ENCODE data around the gene RNF144A.

RNF144A gene

DNA sequence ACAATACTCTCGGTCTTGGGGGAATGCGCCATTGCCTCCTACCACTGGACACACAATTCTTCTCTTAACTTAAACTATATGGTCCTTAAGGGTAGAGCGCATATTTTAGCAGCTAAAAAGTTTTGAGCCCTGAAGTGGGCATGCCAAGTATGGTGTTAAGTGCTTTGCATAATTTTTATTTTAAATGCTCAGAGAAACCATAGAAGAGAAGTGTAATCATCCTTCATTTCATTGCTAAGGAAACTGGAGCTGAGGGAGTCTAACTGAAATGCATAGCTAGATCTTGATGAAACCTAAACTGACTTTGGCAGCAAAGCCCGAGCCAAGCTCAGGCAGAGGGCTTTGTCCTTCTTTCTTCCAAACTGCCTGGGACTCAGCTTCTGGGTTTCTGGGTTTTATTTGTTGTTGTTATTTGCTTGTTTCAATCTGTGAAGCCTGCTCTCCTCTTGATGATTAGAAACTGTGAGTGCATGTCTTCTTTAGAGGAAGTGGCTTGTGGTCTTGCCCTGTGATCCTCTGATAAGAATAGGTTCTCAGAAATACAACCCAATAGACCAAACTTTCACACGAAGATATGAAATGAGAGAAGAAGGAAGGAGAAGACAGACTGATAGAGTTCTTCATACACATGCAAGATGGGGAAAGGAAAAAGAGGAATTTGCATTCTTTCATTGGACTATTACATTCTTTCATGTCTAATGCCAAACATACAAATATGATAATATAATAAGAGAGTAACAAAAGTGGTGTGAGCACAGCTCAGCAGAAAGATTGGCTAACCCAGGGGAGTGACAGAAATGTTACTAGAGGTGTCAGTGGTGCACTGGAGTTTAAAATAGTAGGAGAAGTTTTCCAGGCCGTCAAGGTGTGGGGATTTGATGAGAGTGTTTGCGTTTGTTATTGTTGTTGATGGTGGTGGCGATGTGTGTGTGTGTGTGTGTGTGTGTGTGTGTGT lies 7.5 kb upstream of the RNF144A start:
- no peak for DNase-seq

DNA sequence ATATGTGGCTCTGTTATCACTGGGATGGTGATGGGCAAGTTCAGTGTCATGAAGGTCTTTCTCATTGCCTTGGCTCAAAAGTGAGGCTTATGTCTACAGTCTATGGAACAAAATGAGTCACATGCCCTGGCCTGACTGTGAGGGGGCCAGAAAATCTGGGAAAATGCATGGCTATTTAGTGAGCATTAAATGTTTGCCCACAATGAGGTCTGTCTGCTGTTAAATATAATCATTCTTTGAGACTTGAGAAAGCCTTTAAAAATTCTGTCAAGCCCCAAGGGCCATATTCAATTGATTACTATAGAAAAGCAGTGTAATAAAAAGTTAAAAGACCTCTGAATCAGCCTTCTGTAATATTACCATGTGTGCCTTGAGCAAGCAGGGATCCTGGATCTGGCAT lies 5.5 kb upstream of the RNF144A start:
- DNase-seq, result no peak

DNA sequence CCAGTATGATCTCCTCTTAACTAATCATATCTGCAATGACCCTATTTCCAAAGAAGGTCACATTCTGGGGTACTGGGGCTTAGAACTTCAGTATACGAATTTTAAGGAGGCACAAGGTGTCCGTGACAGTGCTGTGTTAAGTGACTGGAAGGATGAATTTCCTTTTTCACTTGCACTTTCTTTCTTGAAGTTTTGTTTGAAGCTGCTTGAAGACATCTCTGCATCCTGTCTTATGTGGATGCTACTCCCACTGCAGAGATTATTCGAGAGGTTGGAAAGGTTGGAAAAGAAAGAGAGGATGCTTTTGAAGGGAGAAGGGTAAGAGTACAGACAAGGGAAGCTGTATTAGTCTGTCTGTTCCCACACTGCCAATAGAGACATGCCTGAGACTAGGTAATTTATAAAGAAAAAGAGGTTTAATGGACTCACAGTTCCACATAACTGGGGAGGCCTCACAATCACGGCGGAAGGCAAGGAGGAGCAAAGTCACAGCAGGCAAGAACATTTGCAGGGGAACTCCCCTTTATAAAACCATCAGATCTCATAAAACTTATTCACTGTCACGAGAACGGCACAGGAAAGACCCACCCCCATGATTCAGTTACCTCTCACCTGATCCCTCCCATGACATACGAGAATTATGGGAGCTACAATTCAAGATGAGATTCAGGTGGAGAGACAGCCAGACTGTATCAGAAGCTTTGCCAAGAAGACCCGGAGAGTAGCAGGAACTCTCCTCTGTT lies 3.6 kb upstream of the RNF144A start:
- DNase-seq, result no peak

DNA sequence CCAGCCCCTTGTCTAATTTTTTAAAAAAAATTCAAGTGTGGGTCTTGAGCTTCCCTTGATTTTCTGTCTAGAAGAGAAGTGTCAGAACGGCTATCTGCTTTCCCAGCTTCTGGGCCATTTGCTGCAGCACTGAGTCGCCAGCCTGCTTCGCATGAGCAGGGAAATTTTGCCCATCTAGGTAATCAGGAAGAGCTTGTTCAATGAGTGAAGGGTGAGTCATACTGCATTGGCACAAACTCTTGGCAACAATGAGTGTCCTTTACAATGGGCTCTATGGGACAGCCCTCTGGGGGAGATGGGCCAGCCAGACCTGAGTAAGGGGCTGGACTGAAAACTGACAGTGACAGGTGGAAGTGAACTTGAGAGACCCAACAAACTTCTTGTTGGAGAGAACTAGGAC lies 2.4 kb upstream of the RNF144A start:
- DNase-seq, result no peak

DNA sequence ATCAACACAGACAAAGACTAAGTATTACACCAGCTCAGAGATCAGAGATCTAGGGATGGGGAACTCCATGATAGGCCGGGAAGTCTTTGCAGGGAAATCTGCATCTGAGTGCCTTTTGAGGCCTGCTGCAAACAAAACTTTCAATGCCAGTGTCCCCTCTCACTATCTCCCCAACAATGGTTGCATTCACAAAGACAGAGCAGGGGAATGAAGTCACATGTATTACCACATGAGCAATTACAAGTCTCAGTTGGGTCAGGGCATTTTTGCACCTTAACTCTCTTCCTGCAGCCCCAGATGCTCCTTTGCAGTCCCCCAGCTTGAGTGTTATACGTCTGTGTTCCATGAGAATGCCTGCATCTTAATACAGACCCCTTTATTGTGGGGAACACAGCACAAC lies 1.8 kb upstream of the RNF144A start:
- no peak for DNase-seq

DNA sequence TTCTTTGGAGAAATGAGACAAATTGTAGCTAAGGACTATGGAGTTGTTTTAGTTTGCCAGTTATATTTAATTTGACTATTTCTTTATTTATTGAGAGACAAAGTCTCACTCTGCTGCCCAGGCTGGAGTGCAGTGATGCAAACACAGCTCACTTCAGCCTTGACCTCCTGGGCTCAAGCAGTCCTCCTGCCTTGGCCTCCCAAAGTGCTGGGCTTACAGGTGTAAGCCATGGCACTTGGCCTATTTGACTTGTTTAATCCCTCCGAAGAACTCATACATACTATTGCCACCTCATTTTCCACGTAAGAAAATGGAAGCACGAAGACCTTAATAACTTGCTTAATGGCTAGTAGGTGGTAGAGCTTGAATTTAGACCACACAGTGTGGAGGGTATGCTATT lies 988 bp upstream of the RNF144A start:
- no peak for DNase-seq

DNA sequence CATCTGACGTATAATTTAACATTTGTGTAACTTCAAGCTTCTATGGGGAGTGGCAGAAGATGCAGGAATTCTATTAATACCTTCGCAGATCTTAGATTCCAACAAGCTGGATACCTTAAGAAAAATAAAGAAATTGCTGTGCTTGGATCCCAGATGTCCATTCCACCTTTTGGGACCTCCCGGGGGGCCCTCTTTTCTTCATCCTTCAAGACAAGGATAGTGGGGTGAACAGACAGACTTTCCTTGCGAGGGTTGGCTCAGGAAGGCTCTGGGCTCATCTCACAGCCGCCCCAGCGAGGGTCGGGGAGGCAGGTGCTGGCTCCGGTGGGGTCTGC lies 509 bp upstream of the RNF144A start:
- no peak for DNase-seq

DNA sequence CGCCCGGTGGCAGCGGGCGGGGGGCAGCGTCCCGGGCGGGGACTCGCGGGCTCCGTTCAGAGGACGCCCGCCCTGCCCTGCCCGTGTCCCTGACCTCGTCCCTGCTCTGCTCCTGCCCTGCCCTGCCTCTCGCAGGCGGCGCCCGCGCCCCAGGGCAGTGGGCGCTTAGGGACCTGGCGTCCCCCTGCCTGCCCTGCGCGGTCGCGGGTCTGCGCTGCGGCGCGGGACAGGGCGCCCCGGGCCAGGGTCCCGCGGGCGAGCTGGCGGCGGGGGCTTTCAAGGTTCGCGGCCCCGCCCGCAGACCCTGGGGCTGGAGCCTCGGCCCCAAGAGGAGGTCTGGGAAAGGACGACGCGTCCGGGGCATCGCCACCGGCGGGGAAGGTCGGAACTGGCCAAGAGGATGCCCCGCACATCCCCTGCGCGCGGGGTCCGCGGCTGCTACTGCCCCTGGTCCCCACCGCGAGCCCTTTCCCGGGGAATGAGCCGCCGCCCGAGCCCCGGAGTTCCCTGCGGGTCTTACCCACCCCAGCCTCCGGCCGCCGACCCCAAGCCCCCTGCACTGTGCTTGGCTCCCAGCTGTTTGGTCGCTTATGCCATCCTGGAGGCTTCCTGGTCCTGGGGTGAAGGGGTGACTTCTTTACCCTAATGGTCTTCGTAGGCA lies 679 bp downstream of the RNF144A start:
- DNase-seq, result no peak

DNA sequence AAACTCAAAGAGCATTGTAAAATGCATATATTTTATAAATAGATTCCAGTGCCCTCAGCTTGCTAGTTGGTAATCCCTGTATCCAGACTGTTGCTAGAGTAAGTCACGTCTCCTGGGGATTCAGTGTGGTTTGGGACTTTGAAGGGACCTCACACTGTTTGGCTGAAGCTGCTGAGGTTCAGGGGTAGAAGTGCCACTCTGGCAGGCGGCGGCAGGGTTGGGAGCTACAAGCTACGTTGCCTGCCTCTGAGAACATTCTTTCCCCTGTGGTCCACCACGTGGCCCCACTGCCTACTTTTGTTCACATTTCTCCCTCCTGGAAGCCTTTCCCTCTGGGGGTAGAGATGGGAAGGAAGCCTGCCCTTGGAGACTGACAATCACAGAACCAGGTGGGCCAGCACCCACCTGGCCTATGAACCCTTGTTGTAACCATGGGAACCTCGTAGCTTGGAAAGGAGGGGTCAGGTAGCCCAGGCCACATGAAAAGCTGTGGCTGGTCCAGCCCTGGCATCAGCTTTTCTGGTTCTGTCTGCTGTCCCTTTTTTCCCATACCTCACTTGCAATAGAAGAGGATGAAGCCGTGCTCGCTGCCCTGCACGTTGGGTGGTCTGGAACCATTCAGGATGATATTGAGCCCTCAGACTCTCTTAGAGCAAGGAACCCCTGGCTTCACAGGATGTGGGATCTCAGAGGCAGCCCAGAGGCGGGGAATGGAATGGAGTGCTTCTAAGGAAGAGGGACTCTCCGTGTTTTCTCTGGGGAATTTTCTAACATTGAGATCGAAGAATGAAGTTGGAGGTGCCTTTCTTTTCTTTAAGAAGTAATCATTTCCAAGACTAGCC lies 2.9 kb downstream of the RNF144A start:
- no peak for DNase-seq

DNA sequence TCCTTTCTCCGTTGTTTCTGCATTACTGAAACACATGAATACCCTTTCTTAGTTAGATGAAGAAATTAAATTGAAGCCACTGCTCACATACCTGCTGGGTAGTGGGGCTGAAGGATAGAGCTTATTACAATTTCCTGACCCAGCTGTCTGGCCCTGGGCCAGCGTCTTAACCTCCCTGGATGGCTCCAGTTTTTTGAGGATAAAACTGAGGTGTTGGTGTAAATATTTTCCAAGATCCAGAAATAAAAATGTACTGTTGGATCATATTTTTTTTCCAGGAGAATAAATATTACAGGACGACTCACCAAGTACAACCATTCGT lies 3.5 kb downstream of the RNF144A start:
- DNase-seq, result no peak

DNA sequence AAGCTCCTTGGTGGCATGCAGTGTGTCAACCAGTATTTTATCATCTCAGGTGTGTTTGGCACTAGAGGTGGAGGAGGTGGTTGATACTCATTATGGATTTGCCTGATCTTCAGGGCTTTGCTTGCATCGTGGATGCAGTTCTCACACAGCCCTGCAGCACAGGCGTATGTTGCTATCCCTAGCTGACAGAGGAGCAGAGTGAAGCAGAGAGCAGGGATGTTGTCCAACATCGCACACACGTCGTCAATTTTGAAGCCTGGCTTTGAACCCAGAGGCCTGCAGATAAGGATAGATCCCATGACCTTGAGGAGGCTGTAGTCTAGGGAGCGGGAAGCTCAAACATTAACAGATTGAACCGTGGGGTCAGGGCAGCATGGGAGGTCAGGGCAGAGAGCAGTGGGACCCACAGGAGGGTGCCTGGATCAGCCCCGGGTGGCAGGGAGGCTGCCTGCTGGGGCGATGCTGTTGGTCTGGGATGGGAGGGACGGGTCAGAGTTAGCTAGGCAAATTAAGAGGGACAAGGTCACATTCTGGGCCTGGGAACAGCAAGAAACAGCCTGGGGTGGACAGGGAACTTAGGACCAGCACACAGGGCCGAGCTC lies 4.2 kb downstream of the RNF144A start:
- DNase-seq, result no peak

DNA sequence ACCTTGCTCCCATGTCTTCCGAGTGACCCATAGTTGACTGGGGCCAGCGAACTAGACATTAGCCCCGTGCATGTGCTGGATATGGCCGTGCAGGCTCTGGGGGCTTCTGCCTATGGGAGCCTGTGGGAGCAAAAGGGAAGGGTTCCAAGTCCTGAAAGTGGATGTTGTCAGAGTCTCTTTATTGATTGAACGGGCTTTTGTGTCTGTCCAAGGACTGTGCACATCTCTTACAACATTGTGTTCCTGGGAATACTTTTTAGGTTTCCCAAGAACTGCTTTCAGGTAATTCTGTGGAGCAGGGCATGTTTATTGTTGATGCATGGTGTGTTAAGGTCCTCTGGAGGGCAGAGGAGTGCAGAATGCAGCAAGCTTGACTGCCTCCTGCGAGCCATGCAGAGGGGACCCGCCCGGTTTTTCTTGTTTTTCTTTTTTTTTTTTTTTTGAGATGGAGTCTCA lies 5.0 kb downstream of the RNF144A start:
- no peak for DNase-seq

DNA sequence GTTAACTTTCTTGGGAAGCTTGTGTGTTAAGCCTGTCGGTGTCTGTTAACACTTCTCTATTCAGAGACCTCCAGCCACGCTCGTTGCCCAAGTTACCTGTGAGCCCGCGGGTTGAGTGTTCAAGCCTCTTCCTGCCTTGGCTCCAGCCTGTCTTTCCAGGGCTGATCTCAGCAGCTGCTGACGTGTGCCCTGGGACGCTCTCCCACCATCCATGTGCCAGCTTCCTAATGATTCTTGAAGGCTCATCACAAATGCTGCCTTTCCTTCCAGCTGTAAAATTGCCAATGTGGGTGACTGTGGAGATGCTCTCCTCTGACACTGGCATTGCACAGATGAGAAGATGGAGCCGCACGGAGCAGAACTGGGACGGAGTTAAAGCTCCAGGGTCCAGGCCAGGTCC lies 6.1 kb downstream of the RNF144A start:
- no peak for DNase-seq

DNA sequence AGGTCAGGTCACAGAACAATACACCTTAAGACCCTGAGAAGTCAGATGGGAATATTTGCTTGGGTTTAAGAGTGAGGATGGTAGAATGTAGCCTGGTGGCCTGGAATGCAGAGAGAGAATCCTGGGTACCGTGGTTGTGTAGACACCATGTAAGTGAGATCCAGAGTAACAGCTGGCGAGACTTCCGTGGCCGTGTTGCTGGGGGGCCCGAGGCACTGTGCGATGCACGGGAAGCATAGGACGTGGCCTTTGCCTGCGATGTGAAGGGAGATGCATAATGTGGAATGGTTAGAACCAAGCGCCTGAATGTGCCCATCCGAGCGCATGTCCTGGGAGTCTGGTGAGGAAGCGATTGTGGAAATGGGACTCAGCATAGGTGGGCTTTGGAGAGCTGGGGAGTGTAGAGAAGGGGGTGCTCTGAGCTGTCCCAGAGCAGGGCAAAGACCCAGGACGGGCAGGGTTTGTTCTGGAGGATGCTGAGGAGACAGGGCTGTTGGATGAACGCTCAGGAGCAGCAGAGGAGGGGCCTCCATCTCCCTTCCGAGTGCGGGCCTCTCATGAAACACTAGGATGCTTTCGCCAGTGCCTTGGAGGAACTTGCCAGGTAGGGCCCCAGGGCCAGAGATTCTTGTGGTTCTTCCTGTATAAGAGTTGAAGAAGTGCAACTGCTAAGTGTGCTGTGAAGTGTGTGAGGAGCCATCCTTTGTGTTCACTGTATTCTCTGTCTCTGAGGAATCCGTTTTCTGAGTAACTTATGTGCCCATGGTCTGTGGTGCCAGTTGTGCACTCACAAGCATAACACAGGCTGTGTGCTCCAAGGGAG lies 7.1 kb downstream of the RNF144A start:
- DNase-seq, result no peak

DNA sequence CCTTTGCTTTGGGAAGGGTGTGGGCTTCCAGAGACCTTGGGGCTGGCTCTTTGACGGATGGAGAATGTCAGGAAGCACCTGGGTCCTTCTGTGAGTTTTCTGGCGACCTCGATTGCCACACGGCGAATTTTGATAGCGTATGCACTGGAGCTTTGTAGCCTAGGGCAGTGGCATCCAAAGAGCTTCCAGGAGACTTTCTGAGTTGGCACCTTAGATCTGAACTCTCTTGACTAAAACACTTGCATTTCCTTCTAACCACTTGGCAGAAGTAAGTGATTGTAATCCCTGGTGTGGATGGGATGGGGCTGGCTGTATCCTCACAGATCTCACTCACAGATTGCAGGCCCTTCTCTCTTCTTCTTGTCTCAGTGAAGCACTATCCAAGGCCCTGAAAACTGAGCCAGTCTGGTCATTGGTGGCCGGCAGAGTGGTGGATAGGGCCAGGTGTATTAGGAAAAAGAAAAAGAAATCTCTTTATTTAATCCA lies 7.8 kb downstream of the RNF144A start:
- no peak for DNase-seq

DNA sequence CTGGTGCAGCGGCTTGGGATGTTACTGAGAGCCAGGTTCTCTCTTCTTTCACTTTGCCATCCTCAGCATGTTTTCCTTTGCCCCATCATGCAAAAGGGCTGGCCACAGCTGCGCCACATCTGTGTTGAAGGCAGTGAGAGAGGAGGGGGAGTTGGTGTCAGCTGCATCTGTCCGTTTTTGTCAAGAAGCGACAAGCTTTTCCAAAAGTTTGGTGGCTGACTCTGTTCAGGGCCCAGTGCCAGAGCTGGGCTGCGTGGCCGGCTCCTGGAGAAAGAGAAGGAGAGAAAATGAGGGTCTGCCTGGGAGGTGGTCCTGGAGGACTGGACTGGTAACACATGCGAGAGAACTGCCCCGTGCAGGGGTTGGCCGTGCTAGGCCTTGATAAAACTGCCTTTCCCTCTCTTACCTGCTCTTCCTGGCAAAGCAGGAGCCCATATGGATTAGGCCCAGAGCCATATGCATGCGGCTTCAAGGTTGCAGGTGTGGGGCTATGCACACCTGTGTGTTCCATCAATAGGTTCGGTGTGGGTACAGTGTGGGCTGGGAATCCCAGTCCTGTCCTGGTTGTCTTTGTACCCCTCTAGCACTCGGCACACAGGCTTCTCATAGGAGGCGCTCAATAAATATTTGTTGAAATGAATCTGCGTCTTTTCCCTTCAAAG lies 9.0 kb downstream of the RNF144A start:
- no peak for DNase-seq

DNA sequence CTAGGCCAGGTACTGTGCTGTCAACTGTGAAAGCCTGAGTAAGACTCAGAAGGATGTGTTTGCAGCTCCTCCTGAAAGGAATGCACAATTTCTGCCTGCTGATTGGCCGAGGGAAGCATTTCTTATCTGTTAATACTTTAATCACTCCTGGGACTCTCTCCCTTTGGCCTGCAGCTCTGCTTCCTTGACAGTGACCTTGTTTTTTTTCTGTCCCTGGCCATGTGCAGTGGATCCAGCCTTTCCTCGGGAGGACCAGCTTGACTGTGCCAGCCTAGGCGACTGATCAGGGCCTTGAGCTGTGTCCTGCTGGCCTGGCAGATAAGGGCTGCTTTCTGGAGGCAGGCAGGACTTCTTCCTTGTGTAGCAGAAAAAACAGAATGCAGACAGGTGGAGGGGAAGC lies 10.0 kb downstream of the RNF144A start:
- no peak for DNase-seq

DNA sequence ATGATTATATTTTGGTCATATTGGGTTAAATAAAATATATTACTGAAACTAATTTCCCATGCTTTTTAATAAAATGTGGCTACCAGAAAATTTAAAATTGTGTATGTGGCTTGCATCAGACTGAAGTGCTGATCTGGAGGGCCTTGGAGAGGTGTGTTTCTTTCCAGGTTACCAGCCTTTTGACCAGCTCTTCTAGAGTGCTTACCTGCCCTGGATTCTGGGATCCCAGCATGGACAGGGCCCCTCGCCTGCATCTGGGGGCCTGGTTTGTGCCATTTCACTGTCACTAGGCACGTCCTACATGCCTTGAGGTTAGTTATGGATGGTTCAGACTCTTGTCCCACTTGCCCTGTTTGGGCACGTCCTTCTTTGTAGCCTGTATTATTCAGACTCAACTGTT lies 10.5 kb downstream of the RNF144A start:
- no peak for DNase-seq

DNA sequence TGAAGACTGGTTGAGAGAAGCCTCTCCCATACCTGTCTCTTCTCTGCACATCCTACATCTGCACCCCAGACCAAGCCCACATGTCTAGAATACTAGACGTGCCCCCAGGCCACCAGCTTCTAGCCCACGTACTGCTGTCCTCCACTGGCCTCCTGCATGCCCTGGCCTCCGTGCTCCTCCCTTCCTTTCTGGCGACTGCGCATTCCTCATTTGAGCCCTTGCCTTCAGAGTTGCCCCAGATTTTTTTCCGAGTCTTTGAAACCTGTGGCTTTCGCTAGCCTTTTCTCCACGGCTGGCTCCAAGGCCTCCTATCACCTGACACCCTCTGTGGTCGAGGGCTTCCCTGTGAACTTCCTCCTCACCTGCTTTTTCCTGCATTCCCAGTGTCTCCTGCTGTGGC lies 11.2 kb downstream of the RNF144A start:
- no peak for DNase-seq

DNA sequence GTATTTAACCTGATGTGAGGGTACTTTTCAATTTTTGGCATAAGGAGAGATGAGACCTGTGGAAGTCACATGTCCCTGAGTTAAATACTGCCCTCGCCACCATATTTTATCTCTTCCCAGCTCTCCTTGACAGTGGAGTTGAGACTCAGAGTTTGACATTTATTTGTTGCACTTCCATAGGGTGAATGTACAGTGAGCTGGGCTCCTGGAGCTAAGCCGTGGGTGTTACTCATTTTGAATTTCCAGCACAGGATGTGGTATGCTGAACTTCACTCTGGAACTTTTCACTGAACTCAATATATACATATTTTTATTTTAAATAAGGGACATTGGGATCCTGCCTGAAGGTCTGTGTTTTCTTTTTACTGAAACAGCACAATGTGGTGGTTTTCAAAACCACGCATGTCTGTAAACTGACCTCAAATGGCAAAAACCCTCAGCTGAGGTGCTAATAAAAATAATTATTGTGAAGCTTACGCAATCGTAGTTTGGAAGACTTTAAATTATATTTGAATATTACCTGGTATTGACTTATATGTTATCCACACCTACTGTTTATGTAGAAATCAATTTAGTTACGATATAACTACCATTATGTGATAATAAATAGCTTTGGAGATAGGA lies 12.1 kb downstream of the RNF144A start:
- no peak for DNase-seq

All from NCI-H1930 (cell line).